HCT116 (cell line): ENCODE measurements around the gene OR2H2. TPM values are rescaled to one million over a fixed set of nuclear protein-coding genes. Genes with fewer than 3 reads are reported as not detected.

Experiments
- ATAC-seq: fragments of 200-7000 bp; cut with Tn5 transposase; 2 replicates; pipeline ENCODE4 v1.9.1; 2020; ENCODE audit warnings: mild to moderate bottlenecking, moderate library complexity
- BruUV-seq: library from RNA; stranded (reverse); fragments of 400-500 nt; replicated peaks from 2 replicates; lab custom pipeline; 2021; lab: Mats Ljungman, UMichigan
- CTCF ChIA-PET: fragments of 300-600 bp; sonication (Branson Sonifier 250); formaldehyde crosslinking; loops from one replicate; lab custom pipeline; 2021; ENCODE audit warnings: antibody characterized with exemption; lab: Charles Lee
- POLR2A ChIA-PET: fragments of 300-600, 350-600 bp; sonication (Branson Sonifier 250); formaldehyde crosslinking; loops from one replicate; lab custom pipeline; 2021; ENCODE audit warnings: antibody characterized with exemption; lab: Charles Lee
- RAD21 ChIA-PET, 2 experiments: fragments of 300-600 bp; sonication (Branson Sonifier 250); formaldehyde crosslinking; loops; one replicate each; lab custom pipeline; 2023; ENCODE audit warnings: low total read pairs in 2 of 2; ENCODE audit not compliant: uncharacterized antibody in 2 of 2, unreplicated experiment in 2 of 2, low non-redundant PET in 1 of 2; lab: Charles Lee
- DNase-seq: peaks from one replicate; pipeline ENCODE4 v3.0.0-alpha.2; 2010; ENCODE audit warnings: low read depth, low spot score
- H2AFZ ChIP-seq: fragments of 200-600 bp; shearing (Covaris generic), sonication (generic); 2 replicates; pipeline ENCODE4 v1.6.1; 2017; ENCODE audit warnings: low read depth, mixed run types, mixed read lengths, antibody characterized with exemption, low read length; ENCODE audit not compliant: poor library complexity, severe bottlenecking
- H3K27ac ChIP-seq: 2 replicates; pipeline ENCODE4 v1.5.1; 2012; ENCODE audit warnings: low read depth, low read length
- H3K27me3 ChIP-seq: fragments of 200-600 bp; sonication (generic); 2 replicates; pipeline ENCODE4 v1.6.1; 2016; ENCODE audit warnings: mixed run types, low read length, mixed read lengths; ENCODE audit not compliant: insufficient read depth
- H3K36me3 ChIP-seq, 2 experiments: fragments of 200-500 bp in 1 of 2; fragments of 200-600 bp in 1 of 2; sonication (Bioruptor generic) in 1 of 2; sonication (generic) in 1 of 2; 2 replicates each; pipeline versions ENCODE4 v1.5.1 to v1.6.1; 2014 to 2016; ENCODE audit warnings: low read length in 2 of 2, inconsistent platforms in 1 of 2, mixed read lengths in 1 of 2, mixed run types in 1 of 2; ENCODE audit not compliant: insufficient read depth in 2 of 2, control insufficient read depth in 1 of 2
- H3K4me1 ChIP-seq, 2 experiments: fragments of 200-600 bp in 1 of 2; sonication (generic) in 1 of 2; 2 replicates each; pipeline versions ENCODE4 v1.5.1 to v1.6.1; 2012 to 2017; ENCODE audit warnings: low read length in 2 of 2, inconsistent platforms in 1 of 2, mild to moderate bottlenecking in 1 of 2, mixed read lengths in 1 of 2, mixed run types in 1 of 2, moderate library complexity in 1 of 2; ENCODE audit not compliant: insufficient read depth in 2 of 2, control insufficient read depth in 1 of 2
- H3K4me2 ChIP-seq: fragments of 200-600 bp; sonication (generic); 2 replicates; pipeline ENCODE4 v1.6.1; 2017; ENCODE audit warnings: mixed run types, low read length, mixed read lengths
- H3K4me3 ChIP-seq, 2 experiments: fragments of 200-600 bp in 1 of 2; sonication (generic) in 1 of 2; replicated peaks in 1 of 2; 2 replicates each; pipeline ENCODE4 v1.5.1; 2011 to 2016; ENCODE audit warnings: low read length in 2 of 2, control low read depth in 1 of 2, low read depth in 1 of 2, mild to moderate bottlenecking in 1 of 2, mixed read lengths in 1 of 2, mixed run types in 1 of 2
- H3K79me2 ChIP-seq: fragments of 200-600 bp; sonication (generic); 2 replicates; pipeline ENCODE4 v1.6.1; 2017; ENCODE audit warnings: mild to moderate bottlenecking, mixed run types, low read length, moderate library complexity, mixed read lengths; ENCODE audit not compliant: insufficient read depth
- H3K9ac ChIP-seq: fragments of 200-600 bp; sonication (generic); 2 replicates; pipeline ENCODE4 v1.6.1; 2016; ENCODE audit warnings: low read length, mixed read lengths
- H3K9me2 ChIP-seq: fragments of 200-600 bp; sonication (generic), shearing (Covaris generic); 2 replicates; pipeline ENCODE4 v1.6.1; 2017; ENCODE audit warnings: mixed run types, mild to moderate bottlenecking, moderate library complexity; ENCODE audit not compliant: insufficient read depth
- H3K9me3 ChIP-seq, 2 experiments: fragments of 200-500 bp in 1 of 2; fragments of 200-600 bp in 1 of 2; sonication (Bioruptor generic) in 1 of 2; sonication (generic) in 1 of 2; 2 replicates each; pipeline ENCODE4 v1.6.1; 2014 to 2017; ENCODE audit warnings: low read length in 2 of 2, mixed read lengths in 2 of 2, inconsistent platforms in 1 of 2, low read depth in 1 of 2, mild to moderate bottlenecking in 1 of 2, mixed run types in 1 of 2, moderate library complexity in 1 of 2; ENCODE audit not compliant: control insufficient read depth in 1 of 2, insufficient read depth in 1 of 2
- H4K20me1 ChIP-seq: fragments of 200-600 bp; sonication (generic), shearing (Covaris generic); 2 replicates; pipeline ENCODE4 v1.6.1; 2017; ENCODE audit warnings: mixed run types, mild to moderate bottlenecking, moderate library complexity; ENCODE audit not compliant: insufficient read depth
- CBX3 ChIP-seq: IDR thresholded peaks from 2 replicates; pipeline ENCODE4 v1.6.1; 2012; ENCODE audit warnings: low read depth
- CTCF ChIP-seq, 3 experiments: fragments of 200-600 bp in 1 of 3; sonication (generic) in 1 of 3; IDR thresholded peaks in 2 of 3; conservative IDR thresholded peaks in 1 of 3; 2 replicates each; pipeline ENCODE4 v1.5.1; 2012 to 2017; ENCODE audit warnings: low read depth in 2 of 3, low read length in 2 of 3, antibody characterized with exemption in 1 of 3, borderline replicate concordance in 1 of 3, control low read depth in 1 of 3, mild to moderate bottlenecking in 1 of 3, mixed read lengths in 1 of 3, mixed run types in 1 of 3, moderate library complexity in 1 of 3; ENCODE audit not compliant: insufficient read depth in 1 of 3
- ELF1 ChIP-seq: IDR thresholded peaks from 2 replicates; pipeline ENCODE4 v1.6.1; 2012; ENCODE audit warnings: low read depth, borderline replicate concordance
- EZH2 ChIP-seq: fragments of 200-600 bp; sonication (generic); IDR thresholded peaks from 2 replicates; pipeline ENCODE4 v1.6.1; 2017; ENCODE audit warnings: antibody characterized with exemption, mixed run types
- JUND ChIP-seq: IDR thresholded peaks from 2 replicates; pipeline ENCODE4 v1.6.1; 2012
- MAX ChIP-seq: IDR thresholded peaks from 2 replicates; pipeline ENCODE4 v1.6.1; 2012
- POLR2AphosphoS5 ChIP-seq: IDR thresholded peaks from 2 replicates; pipeline ENCODE4 v1.6.1; 2011; ENCODE audit warnings: mild to moderate bottlenecking, low read depth, low read length, moderate library complexity
- RAD21 ChIP-seq: IDR thresholded peaks from 2 replicates; pipeline ENCODE4 v1.6.1; 2012; ENCODE audit warnings: low read depth, mild to moderate bottlenecking
- REST ChIP-seq: IDR thresholded peaks from 2 replicates; pipeline ENCODE4 v1.6.1; 2012; ENCODE audit warnings: low read depth
- SIN3A ChIP-seq: IDR thresholded peaks from 2 replicates; pipeline ENCODE4 v1.6.1; 2012; ENCODE audit warnings: low read depth
- SP1 ChIP-seq: IDR thresholded peaks from 2 replicates; pipeline ENCODE4 v1.6.1; 2012; ENCODE audit warnings: low read depth
- ZNF274 ChIP-seq: fragments of 200-500 bp; sonication (Bioruptor generic); IDR thresholded peaks from 2 replicates; pipeline ENCODE4 v1.6.1; 2014; ENCODE audit warnings: mild to moderate bottlenecking, low read depth, low read length, inconsistent platforms
- intact Hi-C: fragments of 100-400 bp; cut with micrococcal nuclease; formaldehyde crosslinking; loops from 2 replicates; pipeline ENCODE4 v1.10.0; 2022
- total RNA-seq: library from RNA; stranded (reverse); gene quantifications from one replicate; pipeline ENCODE4 v1.2.1, GENCODE V29; 2021; ENCODE audit not compliant: unreplicated experiment

The OR2H2 gene
- total RNA-seq, 1 experiment from 2014 or later, result not detected

GRCh38 chr6:29598172-29598747 lies 13.3 kb downstream of the OR2H2 start:
- RAD21 ChIA-PET, result no interaction called here
- Histone ChIP-seq H3K9me2 (no peaks in the 10 kb centered on the region), H3K27me3 (no peaks in the 10 kb centered on the region), H4K20me1 (no peaks in the 10 kb centered on the region), H3K79me2 (no peaks in the 10 kb centered on the region), H3K9me3 (no peaks in the 10 kb centered on the region), H3K27ac (no peak overlapping the region), H3K4me2 (no peak overlapping the region), H3K4me1 (no peaks in the 10 kb centered on the region), H3K36me3 (peaks cover 0 to 5% of the 10 kb centered on the region in 2 experiments; a peak in 2 of 4 replicates), H2AFZ (no peak overlapping the region), H3K4me3 (no peak overlapping the region), H3K9ac (no peak overlapping the region)
- no TSS peak for BruUV-seq
- ATAC-seq (no peak), DNase-seq (no peak)
- POLR2A ChIA-PET, result no interaction called here
- CTCF ChIA-PET, result no interaction called here
- TF ChIP-seq ELF1 (no peak), ZNF274 (no peak), CBX3 (no peak), EZH2 (no peak), POLR2AphosphoS5 (no peak), MAX (no peak), JUND (no peak), SP1 (no peak), REST (no peak), RAD21 (no peak), CTCF (IDR thresholded peaks at IDR 0.05 in 2 of 3, conservative IDR thresholded peaks at IDR 0.05 in 1 of 3; ENCODE audit: borderline replicate concordance in 1 of 3, insufficient read depth in 1 of 3, low read depth in 2 of 3, low read length in 2 of 3) (no peak), SIN3A (no peak)
- intact Hi-C loops, result no loop called here
